ENCODE measurements around the gene MCCC1. TPM values are rescaled to one million over a fixed set of nuclear protein-coding genes. Genes with fewer than 3 reads are reported as not detected.

MCCC1 gene
- total RNA-seq, 1 donor from 2014 or later: 13.0 TPM

Other genes with a start within 250 kb of the MCCC1 start
- 12.7 and 15.9 TPM in 2 replicates for gene DCUN1D1, start 119.0 kb downstream of the MCCC1 start, total RNA-seq
- 2.2 and 5.5 TPM in 2 replicates for gene LAMP3, start 63.2 kb upstream of the MCCC1 start, total RNA-seq
- 50.9 and 51.6 TPM in 2 replicates for gene B3GNT5, start 153.8 kb upstream of the MCCC1 start, total RNA-seq